ENCODE data around the gene GRIK3.
"Not testable (repeated sequence)": the region's sequence is repeated elsewhere in the genome, so short reads cannot be mapped to it uniquely, and the experiment has no call there.

Gene GRIK3

GRCh38 chr1:36900128-36900527 is 134.2 kb downstream of the GRIK3 start:
- DNase-seq: no peak

GRCh38 chr1:36897813-36898212 is 136.5 kb downstream of the GRIK3 start:
- DNase-seq: not testable (repeated sequence)

GRCh38 chr1:36894824-36895223 is 139.5 kb downstream of the GRIK3 start:
- no peak for DNase-seq

- no peak for DNase-seq
Measured at GRCh38 chr1:36890776-36891175, 143.5 kb downstream of the GRIK3 start.

- no peak for DNase-seq
Measured at GRCh38 chr1:36889478-36890226, 144.7 kb downstream of the GRIK3 start.

- DNase-seq: no peak
Measured at GRCh38 chr1:36888811-36889477, 145.4 kb downstream of the GRIK3 start.

GRCh38 chr1:36885540-36886357 is 148.6 kb downstream of the GRIK3 start:
- no peak for DNase-seq

- no peak for DNase-seq
Measured at GRCh38 chr1:36884801-36885200, 149.5 kb downstream of the GRIK3 start.

- no peak for DNase-seq
Measured at GRCh38 chr1:36884029-36884701, 150.2 kb downstream of the GRIK3 start.

GRCh38 chr1:36883315-36883949 is 150.9 kb downstream of the GRIK3 start:
- no peak for DNase-seq

GRCh38 chr1:36882536-36883285 is 151.6 kb downstream of the GRIK3 start:
- no peak for DNase-seq

GRCh38 chr1:36881541-36881940 is 152.8 kb downstream of the GRIK3 start:
- DNase-seq: no peak

- no peak for DNase-seq
Measured at GRCh38 chr1:36881068-36881405, 153.3 kb downstream of the GRIK3 start.

- no peak for DNase-seq
Measured at GRCh38 chr1:36880155-36881067, 153.9 kb downstream of the GRIK3 start.

GRCh38 chr1:36879613-36880012 is 154.7 kb downstream of the GRIK3 start:
- DNase-seq: no peak

- no peak for DNase-seq
Measured at GRCh38 chr1:36876990-36877389, 157.3 kb downstream of the GRIK3 start.

GRCh38 chr1:36874271-36875060 is 159.8 kb downstream of the GRIK3 start:
- DNase-seq: no peak

- no peak for DNase-seq
Measured at GRCh38 chr1:36872858-36873257, 161.5 kb downstream of the GRIK3 start.

GRCh38 chr1:36872126-36872754 is 162.1 kb downstream of the GRIK3 start:
- no peak for DNase-seq
